Endometrial microvascular endothelial cells (primary cell): Measurements from ENCODE around the gene ANXA8. TPM values are rescaled to one million over a fixed set of nuclear protein-coding genes. Genes with fewer than 3 reads are reported as not detected.
"Not testable (repeated sequence)": the region's sequence is repeated elsewhere in the genome, so short reads cannot be mapped to it uniquely, and the experiment has no call there.

Source experiments
- in situ Hi-C: cut with HindIII; loops from 2 replicates; pipeline ENCODE4 v1.10.0; 2017; ENCODE audit warnings: low sequenced_read_pairs, low pct_unique_long_range_greater_than_20kb; ENCODE audit errors: inconsistent ontology term
- total RNA-seq: library from RNA; depleted of rRNA; stranded (reverse); fragments of >200 nt; gene quantifications from one replicate; pipeline ENCODE4 v1.2.3, GENCODE V29; 2015; ENCODE audit errors: inconsistent ontology term

The ANXA8 gene
- not detected for total RNA-seq

- in situ Hi-C loops = not testable (repeated sequence)
Measured at GRCh38 chr10:47483923-47484322, at the start of gene ANXA8. Gene ANXA8, minus strand, starts transcription at chr10:47484115. Its CDS starts 182 bp downstream, at chr10:47483933.

- in situ Hi-C loops = not testable (repeated sequence)
Measured at GRCh38 chr10:47523475-47523874, 39.6 kb upstream of the ANXA8 start, which contains the start of gene AGAP9. Gene AGAP9, minus strand, starts transcription at chr10:47523638. Its CDS starts 112 bp downstream, at chr10:47523526.

GRCh38 chr10:47502313-47502712 lies 18.4 kb upstream of the ANXA8 start:
- in situ Hi-C loops = not testable (repeated sequence)

GRCh38 chr10:47494226-47494625 lies 10.3 kb upstream of the ANXA8 start:
- in situ Hi-C loops = not testable (repeated sequence)

GRCh38 chr10:47491600-47491999 lies 7.7 kb upstream of the ANXA8 start, which contains the start of gene FAM25G:
Gene FAM25G, minus strand, starts transcription at chr10:47491700. Its CDS starts 26 bp downstream, at chr10:47491674.
- in situ Hi-C loops = not testable (repeated sequence)

- in situ Hi-C loops = not testable (repeated sequence)
Measured at GRCh38 chr10:47489630-47490029, 5.7 kb upstream of the ANXA8 start.

- in situ Hi-C loops = not testable (repeated sequence)
Measured at GRCh38 chr10:47485943-47486342, 2.0 kb upstream of the ANXA8 start.

GRCh38 chr10:47484786-47485185 lies 871 bp upstream of the ANXA8 start:
- in situ Hi-C loops = not testable (repeated sequence)

- in situ Hi-C loops = not testable (repeated sequence)
Measured at GRCh38 chr10:47482367-47482766, 1.5 kb downstream of the ANXA8 start.

GRCh38 chr10:47481768-47482181 lies 2.1 kb downstream of the ANXA8 start:
- in situ Hi-C loops = not testable (repeated sequence)

GRCh38 chr10:47481182-47481766 lies 2.6 kb downstream of the ANXA8 start:
- in situ Hi-C loops = not testable (repeated sequence)

- in situ Hi-C loops = not testable (repeated sequence)
Measured at GRCh38 chr10:47480133-47480532, 3.8 kb downstream of the ANXA8 start.

GRCh38 chr10:47478114-47478513 lies 5.8 kb downstream of the ANXA8 start:
- in situ Hi-C loops = not testable (repeated sequence)

GRCh38 chr10:47477078-47477477 lies 6.8 kb downstream of the ANXA8 start:
- in situ Hi-C loops = not testable (repeated sequence)

GRCh38 chr10:47475101-47475500 lies 8.8 kb downstream of the ANXA8 start:
- in situ Hi-C loops = not testable (repeated sequence)

- in situ Hi-C loops = not testable (repeated sequence)
Measured at GRCh38 chr10:47473516-47473915, 10.4 kb downstream of the ANXA8 start.

GRCh38 chr10:47472647-47473046 lies 11.3 kb downstream of the ANXA8 start:
- in situ Hi-C loops = not testable (repeated sequence)

- in situ Hi-C loops = not testable (repeated sequence)
Measured at GRCh38 chr10:47472072-47472471, 11.8 kb downstream of the ANXA8 start.

- in situ Hi-C loops = not testable (repeated sequence)
Measured at GRCh38 chr10:47468731-47469528, 15.0 kb downstream of the ANXA8 start.

GRCh38 chr10:47467957-47468356 lies 16.0 kb downstream of the ANXA8 start:
- in situ Hi-C loops = not testable (repeated sequence)
